Esophagus squamous epithelium (tissue), 4 donors: ENCODE data around the gene BAG3.
A peak's percentile ranks its signal among the peaks of the same experiment; 100 is the strongest.

Source experiments
- POLR2A ChIP-seq, 4 donors: fragments of 450-650 bp; IDR thresholded peaks; one replicate each; pipeline ENCODE4 v1.6.1; 2017; ENCODE audit warnings: antibody characterized with exemption in 4 of 4, mild to moderate bottlenecking in 4 of 4, moderate library complexity in 3 of 4
- TF ChIP-seq, protein P1 (sequence below), 6 experiments: fragments of 450-650 bp in 4 of 6; fragments of 200-600 bp in 2 of 6; sonication (generic) in 2 of 6; IDR thresholded peaks; one replicate each; pipeline ENCODE4 v1.5.1; 2016 to 2019; ENCODE audit warnings: antibody characterized with exemption in 6 of 6, mild to moderate bottlenecking in 4 of 6, moderate library complexity in 4 of 6

DNA sequence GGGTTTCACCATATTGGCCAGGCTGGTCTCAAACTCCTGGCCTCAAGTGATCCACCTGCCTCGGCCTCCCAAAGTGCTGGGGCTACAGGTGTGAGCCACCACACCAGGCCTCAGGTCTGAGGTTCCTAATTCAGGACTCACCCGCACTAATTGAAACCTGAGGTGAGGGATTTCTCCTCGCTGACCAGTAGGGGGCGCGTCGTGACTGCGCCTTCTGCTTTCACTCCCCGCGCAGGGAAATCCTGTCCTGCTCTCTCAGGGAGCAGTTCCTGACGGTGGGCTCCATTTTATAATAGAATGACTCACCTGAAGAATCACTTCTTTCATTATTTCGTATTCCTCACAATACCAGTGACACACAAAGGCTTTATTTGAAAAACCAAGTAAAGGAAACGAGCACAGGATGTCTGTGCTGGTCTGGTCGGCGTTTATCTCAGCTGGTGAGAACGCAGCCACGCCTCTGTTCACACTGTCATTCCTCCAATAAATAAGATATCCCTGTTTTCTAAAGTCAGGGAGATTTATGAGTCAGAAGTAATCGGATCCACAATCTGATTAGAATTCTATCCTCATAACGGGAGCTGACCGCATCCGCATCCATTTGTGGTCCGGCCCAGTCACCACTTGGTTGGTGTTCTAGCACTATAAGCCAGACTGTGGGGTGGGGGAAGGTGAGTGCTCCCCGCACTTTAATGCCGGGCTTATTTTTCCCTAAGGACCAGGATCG lies 35.4 kb downstream of the BAG3 start:
- TF ChIP-seq, protein P1, sequence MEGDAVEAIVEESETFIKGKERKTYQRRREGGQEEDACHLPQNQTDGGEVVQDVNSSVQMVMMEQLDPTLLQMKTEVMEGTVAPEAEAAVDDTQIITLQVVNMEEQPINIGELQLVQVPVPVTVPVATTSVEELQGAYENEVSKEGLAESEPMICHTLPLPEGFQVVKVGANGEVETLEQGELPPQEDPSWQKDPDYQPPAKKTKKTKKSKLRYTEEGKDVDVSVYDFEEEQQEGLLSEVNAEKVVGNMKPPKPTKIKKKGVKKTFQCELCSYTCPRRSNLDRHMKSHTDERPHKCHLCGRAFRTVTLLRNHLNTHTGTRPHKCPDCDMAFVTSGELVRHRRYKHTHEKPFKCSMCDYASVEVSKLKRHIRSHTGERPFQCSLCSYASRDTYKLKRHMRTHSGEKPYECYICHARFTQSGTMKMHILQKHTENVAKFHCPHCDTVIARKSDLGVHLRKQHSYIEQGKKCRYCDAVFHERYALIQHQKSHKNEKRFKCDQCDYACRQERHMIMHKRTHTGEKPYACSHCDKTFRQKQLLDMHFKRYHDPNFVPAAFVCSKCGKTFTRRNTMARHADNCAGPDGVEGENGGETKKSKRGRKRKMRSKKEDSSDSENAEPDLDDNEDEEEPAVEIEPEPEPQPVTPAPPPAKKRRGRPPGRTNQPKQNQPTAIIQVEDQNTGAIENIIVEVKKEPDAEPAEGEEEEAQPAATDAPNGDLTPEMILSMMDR (IDR thresholded peaks at IDR 0.05) = peak; percentile 91 to 96 (median 94)
- TF ChIP-seq POLR2A (IDR thresholded peaks at IDR 0.05) = no peak
